Endodermal cell (in vitro differentiated cells): ENCODE data around the gene RABGAP1L. TPM values are rescaled to one million over a fixed set of nuclear protein-coding genes. Genes with fewer than 3 reads are reported as not detected.

Experiments used
- DNase-seq: peaks from one replicate; pipeline ENCODE4 v3.0.0-alpha.2; 2017
- H3K27ac ChIP-seq: 2 replicates; pipeline ENCODE4 v1.5.1; 2013; ENCODE audit warnings: mild to moderate bottlenecking, low read depth, low read length, moderate library complexity
- H3K27me3 ChIP-seq: 2 replicates; pipeline ENCODE4 v1.6.1; 2013; ENCODE audit warnings: mild to moderate bottlenecking, low read length, moderate library complexity; ENCODE audit not compliant: insufficient read depth, control insufficient read depth, poor library complexity, severe bottlenecking
- H3K36me3 ChIP-seq: 2 replicates; pipeline ENCODE4 v1.7.0; 2013; ENCODE audit warnings: mild to moderate bottlenecking, low read length, moderate library complexity; ENCODE audit not compliant: control insufficient read depth, insufficient read depth
- H3K4me1 ChIP-seq: one replicate; pipeline ENCODE4 v1.7.0; 2013; ENCODE audit warnings: low read length; ENCODE audit not compliant: control insufficient read depth, insufficient read depth
- H3K4me3 ChIP-seq: 2 replicates; pipeline ENCODE4 v1.5.1; 2013; ENCODE audit warnings: mild to moderate bottlenecking, low read length, moderate library complexity
- H3K9ac ChIP-seq: 2 replicates; pipeline ENCODE4 v1.6.1; 2013; ENCODE audit warnings: mild to moderate bottlenecking, low read length, moderate library complexity; ENCODE audit not compliant: poor library complexity, severe bottlenecking; ENCODE audit errors: extremely low read depth
- H3K9me3 ChIP-seq: 2 replicates; pipeline ENCODE4 v1.6.1; 2013; ENCODE audit warnings: mild to moderate bottlenecking, low read length, moderate library complexity; ENCODE audit not compliant: control insufficient read depth
- H3K27ac Mint-ChIP-seq: 2 replicates; pipeline ENCODE4 v1.8.0; 2020; ENCODE audit warnings: mixed read lengths
- H3K27me3 Mint-ChIP-seq: 2 replicates; pipeline ENCODE4 v1.8.0; 2021; ENCODE audit warnings: mild to moderate bottlenecking, mixed read lengths; ENCODE audit not compliant: insufficient read depth
- H3K36me3 Mint-ChIP-seq: 2 replicates; pipeline ENCODE4 v1.8.0; 2020; ENCODE audit warnings: low read depth, mixed read lengths
- H3K4me1 Mint-ChIP-seq: 2 replicates; pipeline ENCODE4 v1.8.0; 2020; ENCODE audit warnings: mixed read lengths
- H3K4me3 Mint-ChIP-seq: 2 replicates; pipeline ENCODE4 v1.8.0; 2020; ENCODE audit warnings: mild to moderate bottlenecking, moderate library complexity, mixed read lengths
- H3K9me3 Mint-ChIP-seq: 2 replicates; pipeline ENCODE4 v1.8.0; 2020; ENCODE audit warnings: mild to moderate bottlenecking, mixed read lengths
- whole genome bisulfite sequencing, 2 experiments: methylation state at CpG; one replicate each; pipeline versions ENCODE4 v1.1.5 to v1.1.7; 2013; ENCODE audit warnings: missing lambda C conversion rate in 2 of 2, mixed read lengths in 1 of 2; ENCODE audit not compliant: insufficient coverage in 1 of 2, insufficient read length in 1 of 2; 5-methylcytosine and 5-hydroxymethylcytosine counted together
- total RNA-seq, 2 donors: library from RNA; stranded (reverse); fragmentation: NEBNext Ultra II Directional in 1 of 2; extraction: Animal tissue kit (Norgen Biotek cat#: 25700) in 1 of 2; gene quantifications; 2 replicates in 1 of 2; 3 replicates in 1 of 2; pipeline ENCODE4 v1.2.1, GENCODE V29; 2021
- TF ChIP-seq, protein P1 (sequence below): fragments of 200-600 bp; sonication (generic); conservative IDR thresholded peaks from 2 replicates; pipeline ENCODE4 v1.5.0; 2021; ENCODE audit warnings: antibody characterized with exemption, mild to moderate bottlenecking

The RABGAP1L gene
- total RNA-seq, 2 donors from 2014 or later = 32.5 to 36.9 TPM

GRCh38 chr1:174898102-174898797 lies 738.9 kb downstream of the RABGAP1L start:
- H3K4me3 Mint-ChIP-seq = no peak overlapping the region
- no peaks in the 10 kb centered on the region for H3K36me3 ChIP-seq
- 100% methylated on average over 2 of the region's 3 CpGs; no CpG with 5 or more reads in 1 of the 2 experiments for WGBS, 2 experiments
- peaks cover 19% of the 10 kb centered on the region for H3K9me3 ChIP-seq
- DNase-seq = no peak
- H3K9me3 Mint-ChIP-seq = peaks cover 21% of the 10 kb centered on the region
- peaks cover 34% of the 10 kb centered on the region for H3K36me3 Mint-ChIP-seq
- no peak overlapping the region for H3K27ac ChIP-seq
- no peak overlapping the region for H3K4me3 ChIP-seq
- H3K9ac ChIP-seq = no peak overlapping the region
- H3K4me1 ChIP-seq = peaks cover 8% of the 10 kb centered on the region
- TF ChIP-seq, protein P1, sequence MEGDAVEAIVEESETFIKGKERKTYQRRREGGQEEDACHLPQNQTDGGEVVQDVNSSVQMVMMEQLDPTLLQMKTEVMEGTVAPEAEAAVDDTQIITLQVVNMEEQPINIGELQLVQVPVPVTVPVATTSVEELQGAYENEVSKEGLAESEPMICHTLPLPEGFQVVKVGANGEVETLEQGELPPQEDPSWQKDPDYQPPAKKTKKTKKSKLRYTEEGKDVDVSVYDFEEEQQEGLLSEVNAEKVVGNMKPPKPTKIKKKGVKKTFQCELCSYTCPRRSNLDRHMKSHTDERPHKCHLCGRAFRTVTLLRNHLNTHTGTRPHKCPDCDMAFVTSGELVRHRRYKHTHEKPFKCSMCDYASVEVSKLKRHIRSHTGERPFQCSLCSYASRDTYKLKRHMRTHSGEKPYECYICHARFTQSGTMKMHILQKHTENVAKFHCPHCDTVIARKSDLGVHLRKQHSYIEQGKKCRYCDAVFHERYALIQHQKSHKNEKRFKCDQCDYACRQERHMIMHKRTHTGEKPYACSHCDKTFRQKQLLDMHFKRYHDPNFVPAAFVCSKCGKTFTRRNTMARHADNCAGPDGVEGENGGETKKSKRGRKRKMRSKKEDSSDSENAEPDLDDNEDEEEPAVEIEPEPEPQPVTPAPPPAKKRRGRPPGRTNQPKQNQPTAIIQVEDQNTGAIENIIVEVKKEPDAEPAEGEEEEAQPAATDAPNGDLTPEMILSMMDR = no peak
- H3K4me1 Mint-ChIP-seq = peaks cover 9% of the 10 kb centered on the region
- no peaks in the 10 kb centered on the region for H3K27me3 ChIP-seq
- H3K27ac Mint-ChIP-seq = no peak overlapping the region
- no peaks in the 10 kb centered on the region for H3K27me3 Mint-ChIP-seq

- H3K27me3 ChIP-seq = no peaks in the 10 kb centered on the region
- H3K4me3 ChIP-seq = no peak overlapping the region
- Mint-ChIP-seq H3K4me3 (no peak overlapping the region), H3K27me3 (no peaks in the 10 kb centered on the region), H3K36me3 (peaks cover 39% of the 10 kb centered on the region), H3K4me1 (no peaks in the 10 kb centered on the region), H3K9me3 (peaks cover 21% of the 10 kb centered on the region), H3K27ac (no peak overlapping the region)
- H3K36me3 ChIP-seq = no peaks in the 10 kb centered on the region
- TF ChIP-seq, protein P1 = no peak
- H3K9me3 ChIP-seq = peaks cover 19% of the 10 kb centered on the region
- H3K27ac ChIP-seq = no peak overlapping the region
- no peak for DNase-seq
- no peak overlapping the region for H3K9ac ChIP-seq
- no peaks in the 10 kb centered on the region for H3K4me1 ChIP-seq
- 92 to 95% methylated on average over 3 of the region's 3 CpGs for WGBS, 2 experiments
Measured at GRCh38 chr1:174900317-174900716, 741.0 kb downstream of the RABGAP1L start.

GRCh38 chr1:174902531-174903099 lies 743.3 kb downstream of the RABGAP1L start:
- Histone ChIP-seq H3K27me3 (no peaks in the 10 kb centered on the region), H3K4me1 (no peaks in the 10 kb centered on the region), H3K9ac (no peak overlapping the region), H3K4me3 (peak overlapping the region; percentile 21), H3K36me3 (no peaks in the 10 kb centered on the region), H3K9me3 (peaks cover 19% of the 10 kb centered on the region), H3K27ac (no peak overlapping the region)
- H3K36me3 Mint-ChIP-seq = peaks cover 37% of the 10 kb centered on the region
- TF ChIP-seq, protein P1 = no peak
- H3K4me3 Mint-ChIP-seq = no peak overlapping the region
- no peak overlapping the region for H3K27ac Mint-ChIP-seq
- H3K4me1 Mint-ChIP-seq = no peaks in the 10 kb centered on the region
- H3K27me3 Mint-ChIP-seq = no peaks in the 10 kb centered on the region
- 76 to 89% methylated on average over 3 to 4 of the region's 4 CpGs for WGBS, 2 experiments
- H3K9me3 Mint-ChIP-seq = peaks cover 21% of the 10 kb centered on the region
- DNase-seq = no peak
